ENCODE measurements around the gene GBA2.

DNA sequence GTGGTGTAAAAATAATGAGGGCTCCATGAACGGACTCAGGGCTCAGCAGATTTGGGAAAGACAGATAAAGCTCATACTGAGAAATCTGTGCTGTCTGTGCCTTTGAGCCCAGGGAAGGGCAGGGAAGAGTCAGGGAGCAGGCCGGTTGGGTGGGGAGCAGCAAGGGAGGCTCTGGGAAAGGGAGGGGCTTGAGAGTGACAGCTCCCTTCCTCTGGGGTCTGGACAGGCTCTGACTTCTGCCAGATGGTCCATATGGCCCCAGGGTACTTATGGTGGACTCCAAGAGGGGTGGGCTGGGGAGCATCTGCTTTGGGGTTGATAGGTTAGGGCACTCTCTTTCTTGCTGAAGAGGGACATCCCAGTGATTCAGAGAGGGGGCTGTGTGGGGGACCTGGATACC lies 44.4 kb upstream of the GBA2 start:
- TF ChIP-seq, protein P1, sequence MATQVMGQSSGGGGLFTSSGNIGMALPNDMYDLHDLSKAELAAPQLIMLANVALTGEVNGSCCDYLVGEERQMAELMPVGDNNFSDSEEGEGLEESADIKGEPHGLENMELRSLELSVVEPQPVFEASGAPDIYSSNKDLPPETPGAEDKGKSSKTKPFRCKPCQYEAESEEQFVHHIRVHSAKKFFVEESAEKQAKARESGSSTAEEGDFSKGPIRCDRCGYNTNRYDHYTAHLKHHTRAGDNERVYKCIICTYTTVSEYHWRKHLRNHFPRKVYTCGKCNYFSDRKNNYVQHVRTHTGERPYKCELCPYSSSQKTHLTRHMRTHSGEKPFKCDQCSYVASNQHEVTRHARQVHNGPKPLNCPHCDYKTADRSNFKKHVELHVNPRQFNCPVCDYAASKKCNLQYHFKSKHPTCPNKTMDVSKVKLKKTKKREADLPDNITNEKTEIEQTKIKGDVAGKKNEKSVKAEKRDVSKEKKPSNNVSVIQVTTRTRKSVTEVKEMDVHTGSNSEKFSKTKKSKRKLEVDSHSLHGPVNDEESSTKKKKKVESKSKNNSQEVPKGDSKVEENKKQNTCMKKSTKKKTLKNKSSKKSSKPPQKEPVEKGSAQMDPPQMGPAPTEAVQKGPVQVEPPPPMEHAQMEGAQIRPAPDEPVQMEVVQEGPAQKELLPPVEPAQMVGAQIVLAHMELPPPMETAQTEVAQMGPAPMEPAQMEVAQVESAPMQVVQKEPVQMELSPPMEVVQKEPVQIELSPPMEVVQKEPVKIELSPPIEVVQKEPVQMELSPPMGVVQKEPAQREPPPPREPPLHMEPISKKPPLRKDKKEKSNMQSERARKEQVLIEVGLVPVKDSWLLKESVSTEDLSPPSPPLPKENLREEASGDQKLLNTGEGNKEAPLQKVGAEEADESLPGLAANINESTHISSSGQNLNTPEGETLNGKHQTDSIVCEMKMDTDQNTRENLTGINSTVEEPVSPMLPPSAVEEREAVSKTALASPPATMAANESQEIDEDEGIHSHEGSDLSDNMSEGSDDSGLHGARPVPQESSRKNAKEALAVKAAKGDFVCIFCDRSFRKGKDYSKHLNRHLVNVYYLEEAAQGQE (IDR thresholded peaks at IDR 0.05; ENCODE audit: insufficient read depth in 1 of 2, low read depth in 2 of 2, low read length in 2 of 2) = no peak
- TF ChIP-seq TAF1 (IDR thresholded peaks at IDR 0.05; ENCODE audit: borderline replicate concordance, insufficient read depth, low read length) (no peak), POLR2AphosphoS5 (IDR thresholded peaks at IDR 0.05; ENCODE audit: low read depth, low read length) (no peak), SIN3A (IDR thresholded peaks at IDR 0.05; ENCODE audit: borderline replicate concordance, insufficient read depth, low read length) (no peak), FOXP2 (optimal IDR thresholded peaks at IDR 0.05; ENCODE audit: borderline replicate concordance, extremely low read depth, extremely low read length, insufficient read depth) (no peak)

Data from PFSK-1 (cell line).